Natural killer cell treated with Interleukin-12 subunit alpha and Interleukin-12 subunit beta and Interleukin-15 and Interleukin-18, amount 100 ng/mL, for 72 hours (primary cell): ENCODE data around the gene HAUS1. TPM values are rescaled to one million over a fixed set of nuclear protein-coding genes. Genes with fewer than 3 reads are reported as not detected.
A peak's percentile ranks its signal among the peaks of the same experiment; 100 is the strongest.
"Not testable (repeated sequence)": the region's sequence is repeated elsewhere in the genome, so short reads cannot be mapped to it uniquely, and the experiment has no call there.

Experiments
- ATAC-seq, 2 donors: fragments of 150-1000 bp; cut with Tn5 transposase in 1 of 2; sonication (Bioruptor Pico), chemical (Tn5 transposase) in 1 of 2; 2 replicates each; pipeline ENCODE4 v1.10.0; 2021
- DNase-seq: peaks from one replicate; pipeline ENCODE4 v3.0.0; 2022; ENCODE audit warnings: low spot score
- H3K27ac Mint-ChIP-seq, 2 donors: 1 replicate in 1 of 2; 2 replicates in 1 of 2; pipeline ENCODE4 v1.8.0; 2022; ENCODE audit warnings: mixed read lengths in 2 of 2, mild to moderate bottlenecking in 1 of 2, moderate library complexity in 1 of 2
- H3K27me3 Mint-ChIP-seq, 2 donors: 1 replicate in 1 of 2; 2 replicates in 1 of 2; pipeline ENCODE4 v1.8.0; 2022; ENCODE audit warnings: mixed read lengths in 2 of 2
- H3K36me3 Mint-ChIP-seq: one replicate; pipeline ENCODE4 v1.8.0; 2022; ENCODE audit warnings: mixed read lengths
- H3K4me1 Mint-ChIP-seq, 2 donors: 1 replicate in 1 of 2; 2 replicates in 1 of 2; pipeline ENCODE4 v1.8.0; 2022; ENCODE audit warnings: low read depth in 2 of 2, mixed read lengths in 2 of 2, mild to moderate bottlenecking in 1 of 2
- H3K4me3 Mint-ChIP-seq: one replicate; pipeline ENCODE4 v1.8.0; 2022; ENCODE audit warnings: mixed read lengths
- H3K9me3 Mint-ChIP-seq: 2 replicates; pipeline ENCODE4 v1.8.0; 2022; ENCODE audit warnings: mixed read lengths
- total RNA-seq, 2 donors: library from RNA; stranded (reverse); gene quantifications; one replicate each; pipeline ENCODE4 v1.2.3, GENCODE V29; 2022

Gene HAUS1
- total RNA-seq, 2 donors from 2014 or later, result 32.7 to 42.3 TPM

GRCh38 chr18:46071653-46072375, 32.4 kb upstream of the HAUS1 start, which contains the start of gene PSTPIP2:
Gene PSTPIP2 (minus strand): TSS chr18:46072260. CDS start chr18:46072188, 72 bp downstream.
- Mint-ChIP-seq H3K27ac (peak within 1 kb of the TSS; percentile 45 to 75), H3K4me3 (peak within 1 kb of the TSS; percentile 65), H3K4me1 (peaks cover 32 to 39% of the 10 kb centered on the region in 2 donors), H3K27me3 (no peaks in the 10 kb centered on the region), H3K9me3 (no peaks in the 10 kb centered on the region), H3K36me3 (no peaks in the 10 kb centered on the region)
- DNase-seq, result peak; percentile 83
- peak; percentile 85 to 91 for ATAC-seq

GRCh38 chr18:46072376-46072867, 31.8 kb upstream of the HAUS1 start:
- Mint-ChIP-seq H3K4me1 (peaks cover 32 to 39% of the 10 kb centered on the region in 2 donors), H3K27me3 (no peaks in the 10 kb centered on the region), H3K27ac (peak overlapping the region in 1 of 2 donors; percentile 69), H3K9me3 (no peaks in the 10 kb centered on the region), H3K36me3 (no peaks in the 10 kb centered on the region), H3K4me3 (peak overlapping the region; percentile 65)
- ATAC-seq (no peak), DNase-seq (no peak)

GRCh38 chr18:46072959-46073358, 31.2 kb upstream of the HAUS1 start:
- H3K4me3 Mint-ChIP-seq, result peak overlapping the region; percentile 65

DNA sequence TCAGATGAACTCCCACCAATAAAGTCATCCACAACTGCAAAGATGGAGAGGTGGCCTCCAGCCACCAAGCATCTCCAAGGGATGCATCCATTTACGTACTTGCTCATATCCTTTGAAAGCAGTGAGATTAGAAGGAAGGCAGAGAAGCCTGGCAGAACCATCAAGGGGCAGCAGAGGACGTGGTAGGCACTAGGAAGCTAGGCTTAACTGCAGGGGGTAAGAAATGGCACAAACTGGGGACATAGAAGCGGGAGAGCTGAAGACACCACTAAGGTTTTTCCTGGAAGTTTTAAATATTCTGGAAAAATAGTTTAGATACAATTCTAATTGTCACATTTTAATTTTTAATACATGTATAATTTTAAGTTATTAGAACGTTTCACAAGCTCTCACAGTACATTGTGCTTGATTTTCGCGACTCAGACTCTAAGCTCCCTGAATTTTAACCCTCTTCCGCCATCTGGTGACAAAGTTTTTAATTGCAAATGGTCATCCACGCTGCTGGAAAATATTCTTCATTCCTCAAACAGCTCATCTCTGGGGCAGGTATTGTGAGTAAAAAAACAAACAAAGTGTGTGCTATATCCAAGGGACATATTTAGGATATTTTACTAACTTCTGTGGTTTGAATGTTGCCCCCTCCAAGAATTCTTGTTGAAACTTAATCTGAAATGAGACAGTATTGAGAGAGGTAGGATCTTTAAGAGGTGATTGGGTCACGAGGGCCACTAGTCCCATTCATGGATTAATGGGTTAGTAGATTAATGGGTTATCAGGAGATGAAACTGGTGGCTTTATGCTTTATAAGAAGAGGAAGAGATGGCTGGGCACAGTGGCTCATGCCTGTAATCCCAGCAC, 30.5 kb upstream of the HAUS1 start:
- ATAC-seq (no peak), DNase-seq (no peak)
- no peaks in the 10 kb centered on the region for H3K36me3 Mint-ChIP-seq
- H3K9me3 Mint-ChIP-seq, result no peaks in the 10 kb centered on the region
- no peak overlapping the region for H3K4me3 Mint-ChIP-seq
- H3K27ac Mint-ChIP-seq, result peak overlapping the region; percentile 8 to 69
- peaks cover 30 to 38% of the 10 kb centered on the region in 2 donors for H3K4me1 Mint-ChIP-seq
- H3K27me3 Mint-ChIP-seq, result no peaks in the 10 kb centered on the region

More at GRCh38 chr18:46072959-46073358, 31.2 kb upstream of the HAUS1 start:
- Mint-ChIP-seq H3K36me3 (no peaks in the 10 kb centered on the region), H3K27me3 (no peaks in the 10 kb centered on the region), H3K9me3 (no peaks in the 10 kb centered on the region), H3K27ac (peak overlapping the region in 1 of 2 donors; percentile 69), H3K4me1 (peaks cover 32 to 39% of the 10 kb centered on the region in 2 donors)
- DNase-seq, result no peak
- ATAC-seq, result no peak

DNA sequence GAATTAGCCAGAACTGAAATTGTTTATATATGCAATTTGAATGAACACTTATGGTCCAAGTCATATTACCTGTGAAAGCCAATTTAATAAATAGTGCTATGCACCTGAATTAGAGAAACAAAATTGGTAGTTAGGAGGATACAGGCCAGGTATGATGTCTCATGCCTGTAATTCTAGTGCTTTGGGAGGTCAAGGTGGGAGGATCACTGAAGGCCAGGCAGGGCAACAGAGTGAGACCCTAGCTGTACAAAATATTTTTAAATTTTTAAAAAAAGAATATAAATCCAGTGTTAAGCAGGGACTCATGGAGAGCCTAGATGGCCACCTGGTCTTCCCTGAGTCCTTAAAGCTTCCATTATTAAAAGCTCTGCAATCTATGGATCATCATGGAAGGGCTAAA, 24.8 kb upstream of the HAUS1 start:
- no peaks in the 10 kb centered on the region for H3K4me1 Mint-ChIP-seq
- no peaks in the 10 kb centered on the region for H3K27me3 Mint-ChIP-seq
- no peak overlapping the region for H3K4me3 Mint-ChIP-seq
- no peak for DNase-seq
- H3K9me3 Mint-ChIP-seq, result no peaks in the 10 kb centered on the region
- H3K36me3 Mint-ChIP-seq, result peaks cover 5% of the 10 kb centered on the region
- no peak overlapping the region for H3K27ac Mint-ChIP-seq
- ATAC-seq, result no peak

DNA sequence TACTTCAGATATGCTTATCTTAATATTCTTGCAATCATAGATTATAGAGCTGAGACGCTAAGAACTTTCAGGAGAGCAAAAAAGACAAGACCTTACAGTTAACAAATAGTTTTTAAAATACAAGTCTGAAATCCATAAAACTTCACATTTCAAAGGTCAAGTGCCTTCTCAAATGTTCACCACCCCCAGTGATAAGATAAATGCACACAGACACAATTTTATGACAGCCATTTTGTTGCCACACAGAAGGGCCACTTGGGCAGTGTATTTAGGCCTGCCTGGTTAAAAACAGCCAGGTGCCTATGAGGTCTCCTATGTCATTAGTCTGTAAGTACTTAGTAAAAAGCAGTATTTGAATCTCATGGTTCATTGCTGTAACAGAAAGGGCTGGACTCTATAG, 24.0 kb upstream of the HAUS1 start:
- ATAC-seq, result no peak
- no peak for DNase-seq
- Mint-ChIP-seq H3K4me3 (no peak overlapping the region), H3K27me3 (no peaks in the 10 kb centered on the region), H3K27ac (peak overlapping the region in 1 of 2 donors; percentile 39), H3K36me3 (peaks cover 5% of the 10 kb centered on the region), H3K9me3 (no peaks in the 10 kb centered on the region), H3K4me1 (no peaks in the 10 kb centered on the region)

DNA sequence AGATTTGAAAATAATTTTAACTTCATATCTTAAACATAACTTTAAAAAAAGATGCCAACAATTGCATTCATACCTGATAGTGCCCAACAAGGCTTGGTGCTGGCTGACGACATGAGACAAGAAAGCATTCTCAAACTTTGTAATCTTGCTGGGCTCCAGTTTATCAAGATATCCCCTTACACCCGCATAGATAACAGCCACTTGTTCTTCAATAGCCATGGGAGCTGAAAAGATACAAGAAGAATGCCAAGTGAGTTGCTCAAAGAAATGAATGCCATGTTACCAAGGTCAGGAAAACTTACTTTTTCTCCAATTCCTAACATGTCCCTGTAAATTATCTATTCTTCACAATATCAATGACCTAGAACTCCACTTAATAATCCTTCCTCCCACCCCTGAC, 19.8 kb upstream of the HAUS1 start:
- H3K27me3 Mint-ChIP-seq, result no peaks in the 10 kb centered on the region
- ATAC-seq (no peak), DNase-seq (no peak)
- peaks cover 5 to 6% of the 10 kb centered on the region in 2 donors for H3K4me1 Mint-ChIP-seq
- no peaks in the 10 kb centered on the region for H3K9me3 Mint-ChIP-seq
- H3K36me3 Mint-ChIP-seq, result peaks cover 20% of the 10 kb centered on the region
- no peak overlapping the region for H3K4me3 Mint-ChIP-seq
- peak overlapping the region in 1 of 2 donors; percentile 5 for H3K27ac Mint-ChIP-seq

DNA sequence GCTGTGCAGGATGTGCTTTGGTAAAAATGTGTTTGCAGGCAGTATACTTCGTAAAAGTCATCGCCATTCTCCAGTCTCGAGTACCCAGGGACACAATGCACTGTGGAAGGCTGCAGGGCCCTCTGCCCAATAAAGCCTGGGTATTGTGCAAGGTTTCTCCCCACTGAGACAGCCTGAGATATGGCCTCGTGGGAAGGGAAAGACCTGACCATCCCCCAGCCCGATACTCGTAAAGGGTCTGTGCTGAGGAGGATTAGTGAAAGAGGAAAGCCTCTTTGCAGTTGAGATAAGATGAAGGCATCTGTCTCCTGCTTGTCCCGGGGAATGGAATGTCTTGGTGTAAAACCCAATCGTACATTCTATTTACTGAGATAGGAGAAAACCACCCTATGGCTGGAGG, 15.7 kb upstream of the HAUS1 start:
- H3K27ac Mint-ChIP-seq, H3K4me3 Mint-ChIP-seq, DNase-seq, ATAC-seq, H3K9me3 Mint-ChIP-seq, H3K27me3 Mint-ChIP-seq: not testable (repeated sequence)
- H3K4me1 Mint-ChIP-seq, result peaks cover 10 to 17% of the 10 kb centered on the region in 2 donors
- H3K36me3 Mint-ChIP-seq, result peaks cover 31% of the 10 kb centered on the region

DNA sequence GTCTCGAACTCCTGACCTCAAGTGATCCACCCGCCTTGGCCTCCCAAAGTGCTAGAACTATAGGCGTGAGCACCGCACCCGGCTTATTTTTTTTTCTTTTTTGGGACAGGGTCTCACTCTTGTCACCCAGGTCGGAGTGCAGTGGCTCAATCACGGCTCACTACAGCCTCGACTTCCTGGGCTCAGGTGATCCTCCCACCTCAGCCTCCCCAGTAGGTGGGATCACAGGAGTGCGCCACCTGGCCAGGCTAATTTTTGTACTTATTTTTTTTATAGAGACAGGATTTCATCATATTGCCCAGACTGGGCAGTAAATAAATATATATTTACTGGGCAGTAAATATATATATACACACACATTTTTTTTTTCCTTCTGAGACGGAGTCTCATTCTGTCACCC, 8.7 kb upstream of the HAUS1 start:
- H3K36me3 Mint-ChIP-seq, result peaks cover 14% of the 10 kb centered on the region
- no peaks in the 10 kb centered on the region for H3K9me3 Mint-ChIP-seq
- H3K27me3 Mint-ChIP-seq, result no peaks in the 10 kb centered on the region
- peak overlapping the region; percentile 100 for H3K4me3 Mint-ChIP-seq
- DNase-seq (no peak), ATAC-seq (no peak)
- H3K4me1 Mint-ChIP-seq, result peaks cover 18 to 32% of the 10 kb centered on the region in 2 donors
- H3K27ac Mint-ChIP-seq, result peak overlapping the region in 1 of 2 donors; percentile 47

DNA sequence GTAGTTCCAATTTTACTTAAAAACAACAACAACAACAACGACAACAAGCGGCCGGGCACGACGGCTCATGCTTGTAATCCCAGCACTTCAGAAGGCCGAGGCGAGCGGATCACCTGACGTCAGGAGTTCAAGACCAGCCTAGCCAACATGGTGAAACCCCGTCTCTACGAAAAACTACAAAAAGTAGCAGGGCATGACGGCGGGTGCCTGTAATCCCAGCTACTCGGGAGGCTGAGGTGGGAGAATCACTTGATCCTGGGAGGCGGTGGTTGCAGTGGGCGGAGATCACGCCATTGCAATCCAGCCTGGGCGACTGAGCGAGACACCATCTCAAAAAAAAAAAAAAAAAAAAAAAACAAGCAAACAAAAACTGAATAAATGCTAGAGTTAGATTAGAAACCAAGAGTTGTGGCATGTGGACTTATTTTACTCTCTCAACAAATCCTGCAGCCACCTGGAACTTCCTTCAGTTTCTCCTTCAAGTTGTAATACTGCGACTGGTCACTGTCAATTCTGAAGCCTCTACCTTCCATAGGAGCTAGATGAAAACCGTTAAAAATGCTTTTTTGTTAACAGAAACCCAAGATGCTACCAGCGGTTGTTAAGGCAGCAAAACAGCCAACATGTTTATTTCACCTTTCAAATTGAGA, 7.4 kb upstream of the HAUS1 start:
- no peaks in the 10 kb centered on the region for H3K27me3 Mint-ChIP-seq
- H3K9me3 Mint-ChIP-seq, result no peaks in the 10 kb centered on the region
- H3K4me3 Mint-ChIP-seq, result peak overlapping the region; percentile 100
- H3K4me1 Mint-ChIP-seq, result peaks cover 14 to 26% of the 10 kb centered on the region in 2 donors
- H3K36me3 Mint-ChIP-seq, result peaks cover 7% of the 10 kb centered on the region
- ATAC-seq (no peak), DNase-seq (no peak)
- peak overlapping the region; percentile 95 to 98 for H3K27ac Mint-ChIP-seq

DNA sequence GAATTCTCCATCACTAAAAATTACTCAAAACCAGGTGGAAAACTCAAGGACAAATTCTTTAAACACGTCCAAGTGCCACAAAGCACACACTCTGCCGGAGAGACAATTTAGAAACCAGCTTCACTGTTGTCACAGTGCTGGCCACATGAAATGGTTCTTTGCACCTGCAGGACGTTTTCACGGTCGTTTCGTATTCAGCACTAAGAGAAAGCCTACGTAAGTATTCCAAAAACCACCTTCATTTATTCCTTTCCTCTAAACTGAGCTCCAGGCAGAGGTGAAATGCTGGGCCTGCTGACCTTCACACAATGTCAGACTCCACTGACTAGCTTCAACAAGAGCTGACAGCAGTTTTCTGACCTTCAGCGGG, 6.8 kb upstream of the HAUS1 start:
- peaks cover 7% of the 10 kb centered on the region for H3K36me3 Mint-ChIP-seq
- DNase-seq (no peak), ATAC-seq (no peak)
- H3K27me3 Mint-ChIP-seq, result no peaks in the 10 kb centered on the region
- H3K4me1 Mint-ChIP-seq, result peaks cover 14 to 26% of the 10 kb centered on the region in 2 donors
- no peaks in the 10 kb centered on the region for H3K9me3 Mint-ChIP-seq
- H3K27ac Mint-ChIP-seq, result peak overlapping the region; percentile 95 to 98
- H3K4me3 Mint-ChIP-seq, result peak overlapping the region; percentile 100

GRCh38 chr18:46097801-46098615, 6.2 kb upstream of the HAUS1 start, which contains the start of gene ATP5F1A:
Gene ATP5F1A (minus strand): TSS chr18:46098296. CDS start chr18:46098231, 65 bp downstream.
- no peaks in the 10 kb centered on the region for H3K27me3 Mint-ChIP-seq
- ATAC-seq (peak; percentile 97 to 98), DNase-seq (peak; percentile 91)
- peaks cover 14 to 26% of the 10 kb centered on the region in 2 donors for H3K4me1 Mint-ChIP-seq
- peak within 1 kb of the TSS; percentile 95 to 98 for H3K27ac Mint-ChIP-seq
- peaks cover 7% of the 10 kb centered on the region for H3K36me3 Mint-ChIP-seq
- H3K4me3 Mint-ChIP-seq, result peak within 1 kb of the TSS; percentile 100
- no peaks in the 10 kb centered on the region for H3K9me3 Mint-ChIP-seq

DNA sequence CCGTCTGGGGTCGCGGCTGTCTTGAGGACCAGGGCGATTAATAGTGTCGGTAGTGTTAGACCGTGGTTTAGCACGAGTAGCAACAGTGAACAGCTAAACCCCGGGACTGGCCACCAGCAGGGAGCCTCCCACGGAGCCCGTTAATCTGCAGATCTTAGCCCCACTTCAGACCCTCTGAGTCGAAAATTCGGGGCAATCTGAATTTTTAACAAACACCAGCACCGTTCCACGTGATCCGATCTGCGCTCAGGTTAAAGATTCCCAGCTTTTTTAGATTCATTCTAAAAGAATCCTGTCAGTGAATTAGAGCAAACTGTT, 5.6 kb upstream of the HAUS1 start:
- ATAC-seq (no peak), DNase-seq (no peak)
- H3K36me3 Mint-ChIP-seq, result peaks cover 7% of the 10 kb centered on the region
- H3K27ac Mint-ChIP-seq, result peak overlapping the region; percentile 95 to 98
- H3K4me1 Mint-ChIP-seq, result peaks cover 14 to 26% of the 10 kb centered on the region in 2 donors
- H3K27me3 Mint-ChIP-seq, result no peaks in the 10 kb centered on the region
- peak overlapping the region; percentile 100 for H3K4me3 Mint-ChIP-seq
- H3K9me3 Mint-ChIP-seq, result no peaks in the 10 kb centered on the region
